Measurements from ENCODE around the gene FILIP1L.
"Not testable (repeated sequence)": the region's sequence is repeated elsewhere in the genome, so short reads cannot be mapped to it uniquely, and the experiment has no call there.

The FILIP1L gene

GRCh38 chr3:99846477-99847160, 267.7 kb downstream of the FILIP1L start:
- DNase-seq (ENCODE audit: low read depth, low spot score), result no peak

GRCh38 chr3:99845999-99846398, 268.3 kb downstream of the FILIP1L start:
- DNase-seq (ENCODE audit: low read depth, low spot score), result no peak

DNA sequence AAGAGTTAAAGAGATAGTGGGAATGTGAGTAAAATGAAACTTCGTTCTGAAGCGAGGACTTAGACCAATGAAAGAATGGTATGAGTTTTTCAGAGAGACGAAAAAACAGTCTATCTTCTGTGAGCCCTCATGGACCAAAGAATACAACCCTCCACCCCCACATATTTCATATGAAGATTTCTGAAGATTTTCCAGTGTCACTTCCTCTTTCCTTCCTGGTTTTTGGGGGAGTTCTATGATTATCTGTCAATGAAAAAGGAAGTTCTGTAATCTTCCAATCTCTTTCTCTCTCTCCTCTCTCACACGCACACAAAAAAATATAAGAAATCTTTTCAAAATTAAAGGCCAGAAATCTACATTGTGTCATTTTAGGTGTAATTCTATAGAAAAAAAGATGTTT, 269.0 kb downstream of the FILIP1L start:
- DNase-seq (ENCODE audit: low read depth, low spot score), result no peak

GRCh38 chr3:99843590-99844258, 270.6 kb downstream of the FILIP1L start:
- DNase-seq (ENCODE audit: low read depth, low spot score), result no peak

DNA sequence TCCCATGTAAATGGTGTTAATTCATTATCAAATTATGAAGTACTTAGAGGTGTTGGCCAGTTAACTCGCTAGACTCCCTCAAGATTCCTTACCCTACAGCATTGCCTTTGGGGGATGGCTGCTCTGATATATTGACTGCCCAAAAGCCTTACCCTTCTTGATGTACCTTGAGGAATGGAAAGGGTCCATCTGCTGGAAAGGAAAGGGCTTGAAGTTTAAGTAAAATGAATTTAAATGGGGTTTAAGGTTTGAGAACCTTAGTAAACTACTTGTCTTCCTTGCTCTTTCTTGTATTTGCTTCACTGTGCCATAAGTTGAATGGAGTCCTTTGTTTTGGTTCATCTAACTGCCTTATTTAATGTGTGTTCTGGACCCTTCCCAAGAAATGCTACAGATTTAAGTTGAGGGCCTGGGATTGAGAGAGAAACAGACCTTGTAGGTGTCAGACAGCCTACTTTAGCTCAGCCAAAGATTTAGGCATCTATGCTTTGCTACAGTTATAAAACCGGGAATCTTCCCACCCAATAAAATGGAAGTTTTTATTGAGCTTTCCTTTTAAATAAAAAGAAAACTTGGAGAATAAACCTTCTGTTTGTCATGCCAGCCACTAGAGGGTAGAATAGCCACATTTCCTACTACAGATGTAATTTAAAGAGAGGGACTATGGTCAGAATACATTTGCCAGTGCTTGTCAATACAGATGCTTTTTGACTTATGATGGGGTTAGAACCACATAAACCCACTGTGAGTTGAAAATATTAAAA, 271.3 kb downstream of the FILIP1L start:
- DNase-seq (ENCODE audit: low read depth, low spot score), result no peak

GRCh38 chr3:99841949-99842348, 272.4 kb downstream of the FILIP1L start:
- not testable (repeated sequence) for DNase-seq (ENCODE audit: low read depth, low spot score)

DNA sequence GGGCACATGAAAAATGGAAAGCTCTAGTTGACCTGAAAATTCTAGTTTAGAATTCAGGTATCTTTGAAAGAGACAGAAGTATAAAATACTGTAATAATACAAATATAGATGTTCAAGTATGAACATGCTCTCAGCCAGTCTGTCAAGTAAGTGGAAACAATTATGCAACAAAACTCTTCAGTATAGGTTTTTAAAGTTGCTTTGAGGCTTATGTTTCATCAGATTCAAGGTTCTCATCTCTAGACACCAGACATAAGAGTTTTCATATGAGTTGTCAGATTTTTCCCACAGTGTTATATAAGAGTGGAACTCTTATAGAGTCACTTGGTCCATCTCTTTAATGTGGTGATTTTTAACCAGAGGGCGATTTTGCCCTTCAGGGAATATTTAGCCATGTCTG, 274.7 kb downstream of the FILIP1L start:
- no peak for DNase-seq (ENCODE audit: low read depth, low spot score)

- no peak for DNase-seq (ENCODE audit: low read depth, low spot score)
Observed at GRCh38 chr3:99838755-99839154, 275.5 kb downstream of the FILIP1L start.

DNA sequence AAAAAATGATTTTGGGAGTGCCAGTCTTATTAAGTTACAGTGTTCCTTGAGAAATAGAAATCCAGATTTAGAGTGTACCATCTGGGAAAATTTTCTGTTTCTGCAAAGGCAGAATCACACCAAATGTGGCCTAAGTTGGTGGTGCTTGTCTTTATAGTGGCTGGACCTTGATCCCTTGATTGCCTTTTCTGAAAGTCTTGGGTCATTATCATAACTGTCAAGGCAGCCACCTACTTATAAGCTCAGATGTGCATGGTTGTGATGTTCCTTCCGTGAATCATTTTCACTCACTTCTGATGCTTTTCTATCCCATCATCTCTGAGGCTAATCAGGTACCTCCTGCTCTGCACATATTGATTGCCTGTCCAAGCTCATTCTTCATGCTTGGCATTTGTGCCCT, 276.6 kb downstream of the FILIP1L start:
- DNase-seq (ENCODE audit: low read depth, low spot score), result no peak

DNA sequence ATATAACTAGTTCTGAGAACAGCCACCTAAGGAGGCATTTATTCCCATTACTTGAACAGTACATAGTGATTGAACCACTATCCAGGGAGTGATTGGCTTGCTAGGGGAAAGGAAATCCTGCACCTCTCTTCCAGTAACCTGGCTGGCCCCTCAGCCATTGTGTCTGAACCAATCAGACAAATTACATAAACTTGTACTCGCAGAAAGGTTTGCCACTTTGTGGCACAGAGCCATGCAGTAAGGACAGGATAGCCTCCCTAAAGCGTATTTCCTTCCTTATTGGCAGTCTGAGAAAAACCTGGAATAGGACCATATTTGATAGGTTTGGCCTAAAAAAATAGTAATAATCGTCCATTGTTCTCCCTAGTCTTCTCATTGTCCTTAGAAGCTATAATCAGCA, 277.6 kb downstream of the FILIP1L start:
- no peak for DNase-seq (ENCODE audit: low read depth, low spot score)

- DNase-seq (ENCODE audit: low read depth, low spot score), result no peak
Observed at GRCh38 chr3:99834211-99834957, 279.9 kb downstream of the FILIP1L start.

DNA sequence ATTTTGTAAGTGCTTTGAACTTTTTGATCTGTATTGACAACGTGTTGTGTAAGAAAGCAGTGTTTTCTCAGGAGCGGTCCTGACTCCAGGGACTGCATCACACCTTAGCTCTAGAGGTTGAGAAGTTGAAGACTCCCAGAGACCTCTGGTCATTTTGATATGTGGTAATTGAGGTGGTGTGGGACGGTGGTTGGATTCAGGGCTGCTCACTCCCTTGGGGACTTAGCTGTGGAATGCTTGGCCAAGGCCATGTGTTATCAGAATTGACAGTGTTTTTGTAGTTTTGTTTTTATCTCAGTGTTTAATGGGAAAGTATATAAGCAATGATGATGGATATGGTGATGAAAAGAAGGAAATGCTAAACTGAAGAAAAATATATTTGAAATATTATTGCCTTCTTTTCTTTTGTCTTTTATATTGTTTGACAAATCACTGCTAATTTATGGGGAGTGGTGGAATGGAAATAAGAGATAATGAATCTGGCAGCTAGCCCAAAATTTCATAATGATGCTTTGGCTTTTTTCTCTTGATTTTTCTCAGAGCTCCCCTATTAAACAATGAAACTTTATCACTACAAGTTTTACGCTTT, 280.6 kb downstream of the FILIP1L start:
- no peak for DNase-seq (ENCODE audit: low read depth, low spot score)

DNA sequence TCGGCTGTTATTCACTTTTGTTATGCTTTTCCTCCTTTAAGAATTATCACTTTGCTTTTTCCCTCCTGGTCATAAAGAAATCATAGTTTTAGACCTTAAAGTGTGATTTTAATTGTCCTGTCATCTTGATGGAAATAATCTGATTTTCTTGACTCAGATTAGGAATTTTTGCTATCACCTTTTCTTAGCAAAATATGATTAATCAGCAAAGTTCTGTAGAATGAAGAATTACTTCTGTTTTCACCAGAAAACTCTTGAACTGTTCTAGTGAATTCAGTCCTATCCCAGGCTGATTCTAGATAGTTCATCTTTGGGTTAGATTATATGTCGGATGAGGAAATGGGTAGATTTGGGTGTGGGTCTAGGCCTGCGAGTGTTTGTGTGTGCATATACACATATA, 284.5 kb downstream of the FILIP1L start:
- DNase-seq (ENCODE audit: low read depth, low spot score), result no peak

DNA sequence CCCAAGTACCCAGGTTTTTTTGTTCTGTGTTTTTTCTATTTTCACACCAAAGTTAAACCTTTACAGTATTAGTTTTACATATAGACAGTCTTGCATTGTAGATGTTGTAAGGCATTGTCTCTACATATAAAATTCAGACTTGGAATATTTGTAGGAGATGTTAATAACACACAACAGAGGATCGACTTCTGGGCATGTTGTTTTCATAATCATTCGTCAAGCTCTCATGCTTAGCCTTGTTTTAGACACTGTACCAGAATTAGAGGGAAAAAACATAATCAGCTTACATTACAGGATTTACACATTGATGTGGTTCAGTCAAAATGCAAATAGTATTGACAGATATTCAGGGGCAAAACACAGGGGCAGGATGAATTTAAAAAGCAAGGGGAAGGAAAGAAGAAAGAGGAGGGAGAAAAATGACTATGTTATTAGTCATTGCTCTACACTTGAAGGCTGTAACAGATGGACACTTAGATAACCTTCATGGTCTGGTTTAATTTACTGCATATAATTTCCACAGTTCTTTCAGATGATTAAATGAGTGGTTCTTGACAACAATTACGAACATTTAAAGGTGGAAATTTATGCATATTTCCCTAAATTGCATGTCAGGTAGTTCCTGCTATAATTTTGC, 289.2 kb downstream of the FILIP1L start:
- no peak for DNase-seq (ENCODE audit: low read depth, low spot score)

DNA sequence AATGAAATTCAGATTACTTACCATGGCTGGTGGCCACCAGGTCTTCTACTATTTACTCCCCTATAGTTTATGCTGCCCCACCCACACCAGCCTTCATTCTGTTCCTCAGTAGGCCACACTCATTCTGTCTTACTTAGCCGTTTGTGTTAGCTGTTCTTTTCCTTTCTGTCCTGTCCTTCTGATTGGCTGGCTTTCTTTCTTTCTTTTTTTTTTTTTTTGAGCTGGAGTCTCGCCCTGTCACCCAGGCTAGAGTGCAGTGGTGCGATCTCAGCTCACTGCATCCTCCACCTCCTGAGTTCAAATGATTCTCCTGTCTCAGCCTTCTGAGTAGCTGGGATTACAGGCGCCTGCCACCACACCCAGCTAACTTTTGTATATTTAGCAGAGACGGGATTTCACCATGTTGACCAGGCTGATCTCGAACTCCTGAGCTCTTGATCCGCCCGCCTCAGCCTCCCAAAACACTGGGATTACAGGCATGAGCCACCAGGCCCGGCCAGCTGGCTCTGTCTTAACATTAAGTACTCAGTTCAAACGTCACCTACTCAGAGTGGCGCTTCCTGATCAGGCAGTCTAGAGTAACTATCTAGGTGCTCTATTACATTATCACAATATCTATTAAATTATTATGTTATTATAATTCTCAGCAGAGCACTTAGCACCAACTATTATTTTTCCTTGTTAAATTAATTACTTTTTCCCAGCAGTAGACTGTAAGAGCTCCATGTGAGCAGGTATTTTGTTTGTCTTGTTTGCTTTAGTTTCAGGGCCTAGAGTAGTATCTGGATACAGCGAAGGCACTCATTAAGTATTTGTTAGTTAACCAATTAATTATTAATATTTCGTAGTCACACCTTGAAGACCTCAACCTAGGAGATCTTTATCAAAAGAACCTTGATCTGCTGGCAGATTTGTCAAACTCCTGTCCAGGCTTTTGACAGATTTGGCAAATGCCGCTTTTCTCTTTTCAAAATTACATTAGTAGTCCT, 290.3 kb downstream of the FILIP1L start:
- DNase-seq (ENCODE audit: low read depth, low spot score), result no peak

DNA sequence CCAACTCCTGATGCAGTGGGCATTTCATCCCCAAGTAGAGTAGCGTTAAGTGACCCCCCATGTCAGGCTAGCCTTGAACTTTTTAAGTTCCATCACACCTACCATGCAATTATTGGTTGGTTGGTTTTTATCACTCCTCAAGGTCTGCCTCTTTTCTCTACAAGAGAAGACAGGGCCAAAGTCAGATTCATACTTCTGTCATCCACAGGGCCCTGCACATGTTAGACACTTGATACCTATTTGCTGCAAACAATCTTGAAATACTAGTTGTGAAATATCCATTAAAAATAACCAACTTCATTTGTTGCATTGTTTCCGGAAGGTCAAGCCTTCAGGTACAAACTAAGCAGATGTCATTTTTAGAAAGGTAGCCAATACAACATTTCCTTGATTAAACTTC, 295.5 kb downstream of the FILIP1L start:
- DNase-seq (ENCODE audit: low read depth, low spot score), result no peak

GRCh38 chr3:99817437-99818240, 296.7 kb downstream of the FILIP1L start, which contains the start of gene CMSS1:
Gene CMSS1, plus strand, starts transcription at chr3:99817862.
- peak; percentile 82 for DNase-seq (ENCODE audit: low read depth, low spot score)

- no peak for DNase-seq (ENCODE audit: low read depth, low spot score)
Observed at GRCh38 chr3:99817047-99817436, 297.3 kb downstream of the FILIP1L start.

GRCh38 chr3:99810403-99810802, 303.9 kb downstream of the FILIP1L start:
- no peak for DNase-seq (ENCODE audit: low read depth, low spot score)
